Posterior vena cava (tissue), 2 donors: ENCODE measurements around the gene PTPRA. TPM values are rescaled to one million over a fixed set of nuclear protein-coding genes. Genes with fewer than 3 reads are reported as not detected.

Source experiments
- DNase-seq: peaks from one replicate; pipeline ENCODE4 v3.0.0-alpha.2; 2020; ENCODE audit warnings: low spot score
- intact Hi-C, 2 donors: fragments of 100-400 bp; cut with DNase I; formaldehyde crosslinking; loops; one replicate each; pipeline versions ENCODE4 v1.14.1 to v1.14.2; 2022 to 2023
- total RNA-seq, 2 donors: library from RNA; stranded (reverse); fragmentation: NEBNext Ultra II Directional; extraction: Animal tissue kit (Norgen Biotek cat#: 25700); gene quantifications; one replicate each; pipeline ENCODE4 v1.2.1, GENCODE V29; 2021
- donor health status: DM: yes; HTN: yes; CAD: no.
- donor health status: DM: yes; HTN: yes; CAD: no.

The PTPRA gene
- total RNA-seq, 2 donors from 2014 or later: 49.2 to 62.5 TPM

DNA sequence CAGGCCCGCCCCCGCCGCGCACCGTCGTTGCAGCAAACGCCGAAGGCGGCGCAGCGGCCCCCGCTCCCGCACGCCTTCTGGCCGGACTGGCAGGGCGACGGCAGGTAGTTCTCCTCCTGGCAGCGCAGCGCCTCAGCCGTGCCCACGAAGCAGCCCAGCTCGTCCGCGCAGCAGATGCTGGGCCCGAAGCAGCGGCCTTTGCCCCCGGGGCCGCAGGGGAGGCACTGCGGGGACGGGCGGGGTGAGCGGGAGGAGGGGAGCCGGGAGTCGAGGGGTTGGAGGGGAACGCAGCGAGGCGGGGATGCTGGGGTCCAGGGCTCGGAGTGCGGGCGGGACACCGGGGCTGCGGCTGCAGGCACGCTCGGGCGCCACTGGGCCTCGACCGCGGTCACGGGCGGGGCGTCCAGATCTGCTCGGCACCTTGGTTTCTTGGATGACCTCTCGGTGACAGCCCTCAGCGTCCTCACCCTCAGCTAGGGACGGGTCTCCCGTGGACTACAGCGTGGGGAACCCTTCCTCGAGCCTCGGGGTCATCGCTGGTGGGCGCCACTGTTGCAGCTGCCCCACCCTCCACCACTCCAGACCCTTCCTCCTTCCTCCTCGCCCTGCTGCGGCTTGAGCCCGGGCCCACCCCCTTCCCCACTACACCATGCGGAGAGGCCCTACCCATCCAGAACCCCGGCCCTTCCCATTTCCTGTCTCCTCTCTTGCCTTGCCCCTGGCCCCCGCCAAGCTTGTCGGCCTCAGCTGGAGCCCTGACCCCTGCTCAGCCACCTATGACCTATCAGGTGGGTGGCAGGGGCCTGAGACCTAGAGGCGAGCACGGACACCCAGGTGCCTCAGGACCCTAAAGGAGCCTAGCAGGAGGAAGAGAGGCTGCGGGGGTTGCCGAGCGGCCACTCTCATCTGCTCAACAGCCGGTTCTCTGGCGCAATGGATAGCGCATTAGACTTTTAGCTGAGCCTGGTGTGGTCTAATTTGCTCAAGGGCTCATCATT lies 210.0 kb downstream of the PTPRA start:
- peak; percentile 80 for DNase-seq
- intact Hi-C loops: no loop called here

GRCh38 chr20:3084283-3084985 lies 211.2 kb downstream of the PTPRA start, which contains the start of gene AVP:
Gene AVP (minus strand): TSS chr20:3084724. CDS start chr20:3084674, 50 bp downstream.
- DNase-seq: peak; percentile 72
- intact Hi-C loops: no loop called here

GRCh38 chr20:3084986-3085360 lies 211.7 kb downstream of the PTPRA start:
- intact Hi-C loops: no loop called here
- no peak for DNase-seq

DNA sequence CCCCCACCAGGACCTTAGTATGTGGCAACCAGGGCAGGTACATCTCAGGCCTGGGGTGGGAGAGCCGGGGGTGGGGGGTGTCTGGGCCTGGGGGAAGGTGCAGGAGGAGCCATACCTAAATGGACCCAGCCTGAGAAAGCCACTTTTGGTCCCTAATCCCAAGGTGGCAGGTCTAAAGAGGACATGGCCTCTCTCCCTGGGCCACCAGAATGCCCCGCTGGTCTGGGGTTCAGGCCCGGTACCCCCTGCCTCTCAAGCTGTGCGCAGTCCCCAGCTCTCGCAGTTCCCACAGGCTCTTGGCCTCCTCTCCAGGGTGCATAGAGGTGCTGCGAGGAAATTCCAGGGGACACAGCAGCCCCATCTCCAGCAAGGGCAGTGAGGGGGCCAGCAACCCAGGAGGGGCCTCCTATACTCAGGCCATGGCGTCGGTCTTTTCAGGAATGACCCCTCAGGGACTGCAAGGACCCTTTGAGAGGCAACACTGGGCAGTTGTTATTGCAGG lies 212.3 kb downstream of the PTPRA start:
- intact Hi-C loops: no loop called here
- peak; percentile 32 for DNase-seq

DNA sequence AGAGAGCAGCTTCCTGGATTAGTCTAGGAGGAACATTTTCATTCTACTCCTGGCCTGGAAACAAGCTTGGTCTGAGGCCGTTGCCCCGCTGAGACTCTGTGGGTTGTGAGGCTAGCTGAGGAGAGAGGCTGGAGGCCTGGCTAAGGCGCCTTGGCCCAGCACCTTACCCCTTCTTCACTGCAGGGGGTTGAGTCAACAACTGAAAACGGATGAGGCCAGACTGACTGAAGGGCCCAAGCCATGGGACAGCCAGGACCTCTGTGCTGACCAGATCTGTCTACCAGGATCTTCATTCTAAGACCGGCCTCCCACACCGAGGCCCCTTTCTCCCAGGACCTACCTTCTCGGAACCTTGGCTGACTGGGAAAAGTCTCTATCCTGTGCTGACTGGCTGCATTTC lies 214.8 kb downstream of the PTPRA start:
- intact Hi-C loops: no loop called here
- DNase-seq: no peak

Other genes starting within 250 kb of the PTPRA start
- gene NOP56, start 220.8 kb upstream of the PTPRA start, total RNA-seq: 10 to 100 TPM; 78.7 to 79.7 TPM
- 10 to 100 TPM; 47.3 to 48.3 TPM for gene IDH3B, start 209.3 kb upstream of the PTPRA start, total RNA-seq
- 10 to 100 TPM; 11.1 to 17.4 TPM for gene EBF4, start 180.7 kb upstream of the PTPRA start, total RNA-seq
- gene CPXM1, start 72.9 kb upstream of the PTPRA start, total RNA-seq: 10 to 100 TPM in 1 of 2 donors, 1 to 10 TPM in 1; 9.6 to 36.6 TPM
- gene C20orf141, start 58.5 kb upstream of the PTPRA start, total RNA-seq: not detected
- not detected for gene TMEM239, start 57.1 kb upstream of the PTPRA start, total RNA-seq
- 10 to 100 TPM; 20.1 to 24.8 TPM for gene PCED1A, start 32.8 kb upstream of the PTPRA start, total RNA-seq
- gene VPS16, start 32.7 kb upstream of the PTPRA start, total RNA-seq: 10 to 100 TPM; 32.3 to 33.1 TPM
- under 1 TPM in 1 of 2 donors, not detected in 1; 0.43 TPM for gene GNRH2, start 170.1 kb downstream of the PTPRA start, total RNA-seq
- 10 to 100 TPM; 22.4 to 26.2 TPM for gene MRPS26, start 172.6 kb downstream of the PTPRA start, total RNA-seq
- gene OXT, start 198.1 kb downstream of the PTPRA start, total RNA-seq: not detected
- gene AVP, start 211.2 kb downstream of the PTPRA start, total RNA-seq: not detected